CD4-positive, CD25-positive, alpha-beta regulatory T cell (primary cell): Measurements from ENCODE around the gene LYRM4. TPM values are rescaled to one million over a fixed set of nuclear protein-coding genes. Genes with fewer than 3 reads are reported as not detected.

Experiments used
- ATAC-seq, 2 donors: fragments of 150-1000 bp; cut with Tn5 transposase; one replicate each; pipeline ENCODE4 v1.10.0; 2021; ENCODE audit warnings: low read depth in 2 of 2, moderate number of reproducible peaks in 2 of 2, moderate library complexity in 1 of 2
- DNase-seq, 3 donors: peaks; one replicate each; pipeline versions ENCODE4 v3.0.0 to v3.0.0-alpha.2; 2012 to 2022; ENCODE audit warnings: mixed read lengths in 1 of 3
- H3K27ac ChIP-seq: one replicate; pipeline ENCODE4 v1.7.0; 2013; ENCODE audit warnings: mild to moderate bottlenecking, low read length; ENCODE audit not compliant: insufficient read depth, poor library complexity, severe bottlenecking
- H3K27me3 ChIP-seq: one replicate; pipeline ENCODE4 v1.7.0; 2013; ENCODE audit warnings: low read length; ENCODE audit not compliant: control insufficient read depth, insufficient read depth
- H3K36me3 ChIP-seq: one replicate; pipeline ENCODE4 v1.7.0; 2013; ENCODE audit warnings: mild to moderate bottlenecking, low read length, moderate library complexity; ENCODE audit not compliant: control insufficient read depth, insufficient read depth
- H3K4me1 ChIP-seq: 2 replicates; pipeline ENCODE4 v1.7.0; 2013; ENCODE audit warnings: mild to moderate bottlenecking, low read length; ENCODE audit not compliant: insufficient read depth, control insufficient read depth, poor library complexity, severe bottlenecking
- H3K4me3 ChIP-seq: one replicate; pipeline ENCODE4 v1.7.0; 2013; ENCODE audit warnings: low read depth, mild to moderate bottlenecking, low read length, moderate library complexity
- H3K9me3 ChIP-seq, 2 experiments: 1 replicate in 1 of 2; 2 replicates in 1 of 2; pipeline ENCODE4 v1.7.0; 2013; ENCODE audit warnings: low read length in 2 of 2, mild to moderate bottlenecking in 1 of 2, moderate library complexity in 1 of 2; ENCODE audit not compliant: control insufficient read depth in 2 of 2
- H3K27ac Mint-ChIP-seq, 3 donors: one replicate each; pipeline ENCODE4 v1.8.0; 2020 to 2022; ENCODE audit warnings: mild to moderate bottlenecking in 3 of 3, mixed read lengths in 3 of 3, moderate library complexity in 2 of 3
- H3K27me3 Mint-ChIP-seq: one replicate; pipeline ENCODE4 v1.8.0; 2022; ENCODE audit warnings: mild to moderate bottlenecking, mixed read lengths
- H3K36me3 Mint-ChIP-seq: one replicate; pipeline ENCODE4 v1.8.0; 2020; ENCODE audit warnings: mixed read lengths
- H3K4me1 Mint-ChIP-seq, 4 donors: one replicate each; pipeline ENCODE4 v1.8.0; 2020 to 2022; ENCODE audit warnings: mixed read lengths in 4 of 4, mild to moderate bottlenecking in 1 of 4
- H3K4me3 Mint-ChIP-seq, 4 donors: one replicate each; pipeline ENCODE4 v1.8.0; 2020 to 2022; ENCODE audit warnings: mild to moderate bottlenecking in 4 of 4, mixed read lengths in 4 of 4, moderate library complexity in 3 of 4
- H3K9me3 Mint-ChIP-seq, 7 donors: one replicate each; pipeline ENCODE4 v1.8.0; 2020 to 2022; ENCODE audit warnings: mixed read lengths in 7 of 7, mild to moderate bottlenecking in 3 of 7, moderate library complexity in 2 of 7
- polyA plus RNA-seq, 4 donors: library from polyadenylated mRNA; unstranded; fragments of 300-500 nt; fragmentation: Illumina TruSeq; gene quantifications; one replicate each; pipeline ENCODE4 v1.2.3, GENCODE V29; 2021
- total RNA-seq: library from RNA; stranded (reverse); gene quantifications from one replicate; pipeline ENCODE4 v1.2.3, GENCODE V29; 2022

LYRM4 gene
- total and polyA plus RNA-seq, 5 donors from 2014 or later, result 14.9 to 38.8 (median 27.1) TPM

GRCh38 chr6:5179917-5180316, 80.8 kb downstream of the LYRM4 start:
- H3K4me1 Mint-ChIP-seq, result peaks cover 17 to 41% (median 26%) of the 10 kb centered on the region in 4 donors
- H3K4me3 Mint-ChIP-seq, result no peak overlapping the region
- H3K27me3 Mint-ChIP-seq, result no peaks in the 10 kb centered on the region
- no peak overlapping the region for H3K27ac Mint-ChIP-seq
- Histone ChIP-seq H3K9me3 (no peaks in the 10 kb centered on the region), H3K36me3 (no peaks in the 10 kb centered on the region), H3K4me1 (peaks cover 10% of the 10 kb centered on the region), H3K4me3 (no peak overlapping the region), H3K27ac (no peak overlapping the region), H3K27me3 (no peaks in the 10 kb centered on the region)
- H3K9me3 Mint-ChIP-seq, result no peaks in the 10 kb centered on the region
- ATAC-seq, result no peak
- peaks cover 7% of the 10 kb centered on the region for H3K36me3 Mint-ChIP-seq
- DNase-seq, result no peak

- Histone ChIP-seq H3K4me1 (peaks cover 21% of the 10 kb centered on the region), H3K9me3 (no peaks in the 10 kb centered on the region), H3K4me3 (no peak overlapping the region), H3K27me3 (no peaks in the 10 kb centered on the region), H3K27ac (no peak overlapping the region), H3K36me3 (no peaks in the 10 kb centered on the region)
- Mint-ChIP-seq H3K4me3 (no peak overlapping the region), H3K27ac (no peak overlapping the region), H3K27me3 (no peaks in the 10 kb centered on the region), H3K9me3 (no peaks in the 10 kb centered on the region), H3K4me1 (peaks cover 26 to 52% (median 37%) of the 10 kb centered on the region in 4 donors), H3K36me3 (peaks cover 6% of the 10 kb centered on the region)
- ATAC-seq, result no peak
- DNase-seq, result peak in 1 of 3 donors; percentile 11
These were observed 81.9 kb downstream of the LYRM4 start for GRCh38 chr6:5178806-5179205.

DNA sequence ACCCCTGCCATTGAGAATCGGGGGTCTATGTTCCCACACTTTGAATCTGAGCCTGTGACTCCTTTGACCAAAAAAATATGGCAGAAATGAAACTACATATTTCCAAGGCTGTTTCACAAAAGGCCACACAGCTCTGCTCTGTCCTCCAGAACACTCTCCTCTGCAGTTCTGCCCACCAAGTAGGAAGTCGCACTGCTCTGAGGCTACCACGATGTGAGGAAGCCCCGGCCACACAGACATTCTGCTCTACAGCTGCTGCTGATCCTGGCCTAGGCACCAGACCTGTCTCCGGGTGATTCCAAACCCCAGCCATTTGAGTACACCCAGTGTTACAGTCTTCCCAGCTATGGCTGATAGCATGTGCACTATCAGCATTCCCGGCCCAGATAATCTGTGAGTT, 85.1 kb downstream of the LYRM4 start:
- no peak overlapping the region for H3K27ac ChIP-seq

GRCh38 chr6:5174756-5175549, 85.8 kb downstream of the LYRM4 start:
- peak in 1 of 2 donors; percentile 46 for ATAC-seq
- Mint-ChIP-seq H3K4me3 (peak overlapping the region; percentile 10 to 82 (median 72)), H3K27ac (peak overlapping the region; percentile 76 to 90 (median 85)), H3K36me3 (no peaks in the 10 kb centered on the region), H3K4me1 (peaks cover 21 to 64% (median 45%) of the 10 kb centered on the region in 4 donors), H3K27me3 (no peaks in the 10 kb centered on the region), H3K9me3 (no peaks in the 10 kb centered on the region)
- Histone ChIP-seq H3K27ac (peak overlapping the region; percentile 85), H3K27me3 (no peaks in the 10 kb centered on the region), H3K36me3 (no peaks in the 10 kb centered on the region), H3K9me3 (no peaks in the 10 kb centered on the region), H3K4me1 (peaks cover 23% of the 10 kb centered on the region), H3K4me3 (peak overlapping the region; percentile 75)
- DNase-seq, result peak in 2 of 3 donors; percentile 39 to 52

More for the DNA sequence above, 85.1 kb downstream of the LYRM4 start:
- no peaks in the 10 kb centered on the region for H3K36me3 Mint-ChIP-seq
- peak overlapping the region in 1 of 4 donors; percentile 60 for H3K4me3 Mint-ChIP-seq
- Histone ChIP-seq H3K4me3 (peak overlapping the region; percentile 75), H3K36me3 (no peaks in the 10 kb centered on the region), H3K9me3 (no peaks in the 10 kb centered on the region), H3K27me3 (no peaks in the 10 kb centered on the region), H3K4me1 (peaks cover 23% of the 10 kb centered on the region)
- no peaks in the 10 kb centered on the region for H3K27me3 Mint-ChIP-seq
- no peak for DNase-seq
- ATAC-seq, result no peak
- H3K27ac Mint-ChIP-seq, result peak overlapping the region; percentile 76 to 90 (median 85)
- peaks cover 23 to 64% (median 45%) of the 10 kb centered on the region in 4 donors for H3K4me1 Mint-ChIP-seq
- no peaks in the 10 kb centered on the region for H3K9me3 Mint-ChIP-seq

DNA sequence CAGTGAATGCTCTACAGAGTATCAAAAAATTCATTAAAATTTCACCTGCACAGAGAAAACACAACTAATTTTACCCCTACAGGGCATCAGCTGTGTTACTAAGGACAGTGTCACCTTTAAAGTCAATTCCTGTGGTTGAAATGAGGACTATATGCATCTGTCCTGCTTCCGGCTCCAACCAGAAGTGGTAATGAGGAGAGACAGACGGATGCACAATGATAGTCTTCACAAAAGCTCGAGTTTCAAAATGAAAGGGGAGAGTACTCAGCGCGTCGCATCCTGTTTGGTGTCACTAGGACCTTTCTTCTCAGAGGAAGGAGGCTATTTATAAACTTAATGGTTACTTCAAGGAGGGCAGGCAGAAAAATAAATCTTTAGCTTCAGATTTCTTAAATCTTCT, 86.5 kb downstream of the LYRM4 start:
- Mint-ChIP-seq H3K27ac (peak overlapping the region; percentile 76 to 90 (median 85)), H3K4me1 (peaks cover 21 to 58% (median 43%) of the 10 kb centered on the region in 4 donors), H3K9me3 (no peaks in the 10 kb centered on the region), H3K4me3 (peak overlapping the region; percentile 10 to 82 (median 72)), H3K36me3 (no peaks in the 10 kb centered on the region), H3K27me3 (no peaks in the 10 kb centered on the region)
- peak overlapping the region; percentile 85 for H3K27ac ChIP-seq
- peaks cover 23% of the 10 kb centered on the region for H3K4me1 ChIP-seq
- ATAC-seq (peak; percentile 90 to 95), DNase-seq (peak; percentile 20 to 92 (median 69))
- no peaks in the 10 kb centered on the region for H3K9me3 ChIP-seq
- peak overlapping the region; percentile 75 for H3K4me3 ChIP-seq
- no peaks in the 10 kb centered on the region for H3K36me3 ChIP-seq
- H3K27me3 ChIP-seq, result no peaks in the 10 kb centered on the region

- no peaks in the 10 kb centered on the region for H3K27me3 ChIP-seq
- peak overlapping the region; percentile 85 for H3K27ac ChIP-seq
- no peaks in the 10 kb centered on the region for H3K9me3 Mint-ChIP-seq
- H3K4me3 Mint-ChIP-seq, result peak overlapping the region; percentile 10 to 82 (median 72)
- peak overlapping the region; percentile 75 for H3K4me3 ChIP-seq
- ATAC-seq (no peak), DNase-seq (no peak)
- H3K36me3 Mint-ChIP-seq, result no peaks in the 10 kb centered on the region
- H3K36me3 ChIP-seq, result no peaks in the 10 kb centered on the region
- no peaks in the 10 kb centered on the region for H3K9me3 ChIP-seq
- H3K27me3 Mint-ChIP-seq, result no peaks in the 10 kb centered on the region
- peaks cover 21 to 57% (median 40%) of the 10 kb centered on the region in 4 donors for H3K4me1 Mint-ChIP-seq
- H3K4me1 ChIP-seq, result peaks cover 23% of the 10 kb centered on the region
- peak overlapping the region; percentile 76 to 90 (median 85) for H3K27ac Mint-ChIP-seq
These were observed 86.9 kb downstream of the LYRM4 start for GRCh38 chr6:5173810-5174209.

- Histone ChIP-seq H3K27me3 (no peaks in the 10 kb centered on the region), H3K4me3 (no peak overlapping the region), H3K9me3 (no peaks in the 10 kb centered on the region), H3K27ac (no peak overlapping the region), H3K4me1 (peaks cover 23% of the 10 kb centered on the region), H3K36me3 (no peaks in the 10 kb centered on the region)
- no peak for DNase-seq
- H3K27ac Mint-ChIP-seq, result peak overlapping the region; percentile 33 to 85 (median 76)
- H3K27me3 Mint-ChIP-seq, result no peaks in the 10 kb centered on the region
- no peaks in the 10 kb centered on the region for H3K9me3 Mint-ChIP-seq
- H3K36me3 Mint-ChIP-seq, result no peaks in the 10 kb centered on the region
- H3K4me3 Mint-ChIP-seq, result no peak overlapping the region
- H3K4me1 Mint-ChIP-seq, result peaks cover 19 to 54% (median 40%) of the 10 kb centered on the region in 4 donors
- no peak for ATAC-seq
These were observed 87.8 kb downstream of the LYRM4 start for GRCh38 chr6:5172897-5173474.
